Caki2 (cell line): ENCODE results near the gene ANXA10. TPM values are rescaled to one million over a fixed set of nuclear protein-coding genes. Genes with fewer than 3 reads are reported as not detected.
"Not testable (repeated sequence)": the region's sequence is repeated elsewhere in the genome, so short reads cannot be mapped to it uniquely, and the experiment has no call there.

Source experiments
- DNase-seq: peaks from one replicate; pipeline ENCODE4 v3.0.0-alpha.2; 2015; ENCODE audit warnings: low read depth
- in situ Hi-C: cut with HindIII; loops from 2 replicates; pipeline ENCODE4 v1.10.0; 2016; ENCODE audit warnings: low sequenced_read_pairs, low pct_unique_long_range_greater_than_20kb, mixed read lengths
- total RNA-seq: library from RNA; depleted of rRNA; stranded (reverse); fragments of >200 nt; shearing (Covaris generic); gene quantifications from 2 replicates; pipeline ENCODE4 v1.2.3, GENCODE V29; 2014; ENCODE audit warnings: low replicate concordance

The ANXA10 gene
- total RNA-seq, 1 experiment from 2014 or later: 69.7 TPM

GRCh38 chr4:168102403-168102802 is 10.1 kb downstream of the ANXA10 start:
- DNase-seq: no peak
- in situ Hi-C loops: no loop called here

GRCh38 chr4:168109527-168109926 is 17.2 kb downstream of the ANXA10 start:
- in situ Hi-C loops: no loop called here
- no peak for DNase-seq

GRCh38 chr4:168113059-168113458 is 20.7 kb downstream of the ANXA10 start:
- in situ Hi-C loops, DNase-seq: not testable (repeated sequence)

- in situ Hi-C loops: no loop called here
- DNase-seq: no peak
Observed at GRCh38 chr4:168118116-168118655, 25.8 kb downstream of the ANXA10 start.

- in situ Hi-C loops: no loop called here
- no peak for DNase-seq
Observed at GRCh38 chr4:168119100-168119499, 26.8 kb downstream of the ANXA10 start.

GRCh38 chr4:168119890-168120289 is 27.6 kb downstream of the ANXA10 start:
- no peak for DNase-seq
- in situ Hi-C loops: no loop called here

GRCh38 chr4:168120811-168121210 is 28.5 kb downstream of the ANXA10 start:
- in situ Hi-C loops: no loop called here

GRCh38 chr4:168124008-168124641 is 31.8 kb downstream of the ANXA10 start:
- DNase-seq: no peak
- in situ Hi-C loops: no loop called here

More at GRCh38 chr4:168120811-168121210, 28.5 kb downstream of the ANXA10 start:
- DNase-seq: no peak

- in situ Hi-C loops: no loop called here
Observed at GRCh38 chr4:168126952-168127351, 34.6 kb downstream of the ANXA10 start.

GRCh38 chr4:168128601-168129000 is 36.3 kb downstream of the ANXA10 start:
- in situ Hi-C loops: no loop called here
- peak; percentile 41 for DNase-seq

More at GRCh38 chr4:168126952-168127351, 34.6 kb downstream of the ANXA10 start:
- DNase-seq: no peak

- in situ Hi-C loops: no loop called here
- peak; percentile 66 for DNase-seq
Observed at GRCh38 chr4:168129046-168129772, 36.9 kb downstream of the ANXA10 start.

- in situ Hi-C loops: no loop called here
Observed at GRCh38 chr4:168129802-168130201, 37.5 kb downstream of the ANXA10 start.

GRCh38 chr4:168131196-168131595 is 38.9 kb downstream of the ANXA10 start:
- in situ Hi-C loops: no loop called here
- no peak for DNase-seq

More at GRCh38 chr4:168129802-168130201, 37.5 kb downstream of the ANXA10 start:
- no peak for DNase-seq

- no peak for DNase-seq
- in situ Hi-C loops: no loop called here
Observed at GRCh38 chr4:168134651-168135050, 42.3 kb downstream of the ANXA10 start.

GRCh38 chr4:168135860-168136259 is 43.5 kb downstream of the ANXA10 start:
- in situ Hi-C loops, DNase-seq: not testable (repeated sequence)

GRCh38 chr4:168137695-168138094 is 45.4 kb downstream of the ANXA10 start:
- in situ Hi-C loops: not testable (repeated sequence)
- DNase-seq: peak; percentile 63

- in situ Hi-C loops: no loop called here
- DNase-seq: peak; percentile 85
Observed at GRCh38 chr4:168138143-168138542, 45.8 kb downstream of the ANXA10 start.

GRCh38 chr4:168139336-168139735 is 47.0 kb downstream of the ANXA10 start:
- DNase-seq: peak; percentile 26
- in situ Hi-C loops: no loop called here

GRCh38 chr4:168141733-168142132 is 49.4 kb downstream of the ANXA10 start:
- in situ Hi-C loops: no loop called here
- no peak for DNase-seq
